Body of pancreas (tissue), 4 donors: Measurements from ENCODE around the gene ADK. TPM values are rescaled to one million over a fixed set of nuclear protein-coding genes. Genes with fewer than 3 reads are reported as not detected.
A peak's percentile ranks its signal among the peaks of the same experiment; 100 is the strongest.

Experiments used
- ATAC-seq: fragments of 150-250 bp; one replicate; pipeline ENCODE4 v1.9.1; 2016
- DNase-seq, 4 donors: peaks; one replicate each; pipeline ENCODE4 v3.0.0-alpha.2; 2019
- H3K27ac ChIP-seq, 4 donors: fragments of 200-600 bp; sonication (generic); 1 replicate in 3 of 4; 2 replicates in 1 of 4; pipeline versions ENCODE4 v1.5.1 to v1.6.1; 2016 to 2019; ENCODE audit warnings: mild to moderate bottlenecking in 1 of 4, mixed read lengths in 1 of 4, moderate library complexity in 1 of 4
- H3K27me3 ChIP-seq, 2 donors: fragments of 200-600 bp; sonication (generic); one replicate each; pipeline ENCODE4 v1.6.0; 2016; ENCODE audit warnings: mild to moderate bottlenecking in 1 of 2
- H3K36me3 ChIP-seq, 2 donors: fragments of 200-600 bp; sonication (generic); replicated peaks in 1 of 2; 2 replicates each; pipeline ENCODE4 v1.5.1; 2016; ENCODE audit warnings: low read depth in 2 of 2; ENCODE audit not compliant: insufficient read depth in 1 of 2
- H3K4me1 ChIP-seq: fragments of 200-600 bp; sonication (generic); one replicate; pipeline ENCODE4 v1.6.0; 2016
- H3K4me3 ChIP-seq, 2 donors: fragments of 200-600 bp; sonication (generic); 1 replicate in 1 of 2; 2 replicates in 1 of 2; pipeline ENCODE4 v1.5.1; 2016 to 2019
- H3K9me3 ChIP-seq, 3 donors: fragments of 200-600 bp; sonication (generic); 1 replicate in 2 of 3; 2 replicates in 1 of 3; pipeline ENCODE4 v1.5.1; 2016
- POLR2A ChIP-seq, 3 donors: fragments of 450-650 bp; IDR thresholded peaks; one replicate each; pipeline ENCODE4 v1.6.1; 2016; ENCODE audit warnings: antibody characterized with exemption in 3 of 3, mild to moderate bottlenecking in 2 of 3
- WGBS, 2 donors: methylation state at CpG; one replicate each; pipeline ENCODE4 v1.1.5; 2017; 5-methylcytosine and 5-hydroxymethylcytosine counted together
- intact Hi-C: fragments of 100-400 bp; cut with DNase I; formaldehyde crosslinking; loops from one replicate; pipeline ENCODE4 v1.15.1; 2023
- total RNA-seq, 2 donors: library from RNA; depleted of rRNA; stranded (reverse); fragments of >200 nt; gene quantifications; one replicate each; pipeline ENCODE4 v1.1.0, GENCODE V29; 2016
- TF ChIP-seq, protein P1 (sequence below), 7 experiments: fragments of 450-650 bp in 4 of 7; fragments of 200-600 bp in 3 of 7; sonication (generic) in 3 of 7; IDR thresholded peaks; one replicate each; pipeline ENCODE4 v1.5.1; 2016 to 2019; ENCODE audit warnings: antibody characterized with exemption in 7 of 7

The ADK gene
- total RNA-seq, 2 donors from 2014 or later: 12.9 to 18.7 TPM

DNA sequence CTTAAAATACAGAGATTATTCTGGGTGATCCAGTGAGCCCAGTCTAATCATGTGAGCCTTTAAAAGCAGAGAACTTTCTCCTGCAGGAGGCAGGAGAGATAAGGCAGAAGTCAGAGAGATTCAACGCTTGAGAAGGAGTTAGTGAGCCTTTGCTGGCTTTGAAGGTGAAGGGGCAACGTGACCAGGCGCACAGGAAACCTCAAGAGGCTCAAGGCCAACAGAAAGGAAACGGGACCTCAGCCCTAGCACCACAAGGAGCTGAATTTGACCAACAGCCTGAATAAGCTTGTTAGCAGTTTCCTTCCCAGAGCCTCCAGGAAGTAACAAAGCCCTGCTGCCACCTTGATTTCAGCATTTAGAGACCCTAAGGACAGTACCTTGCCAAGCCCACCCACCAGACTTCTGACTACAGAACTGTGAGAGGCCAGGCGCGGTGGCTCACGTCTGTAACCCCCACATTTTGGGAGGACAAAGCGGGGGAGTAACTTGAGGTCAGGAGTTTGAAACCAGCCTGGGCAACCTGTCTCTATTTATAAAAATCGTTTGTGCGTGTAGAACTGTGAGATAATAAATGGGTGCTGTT, 588.1 kb downstream of the ADK start:
- H3K4me3 ChIP-seq: no peak overlapping the region
- no peaks in the 10 kb centered on the region for H3K4me1 ChIP-seq
- H3K27ac ChIP-seq: no peak overlapping the region
- no peaks in the 10 kb centered on the region for H3K36me3 ChIP-seq
- no peak for ATAC-seq
- no peaks in the 10 kb centered on the region for H3K9me3 ChIP-seq
- WGBS, 2 donors: 39 to 53% methylated on average over 10 of the region's 10 CpGs
- TF ChIP-seq POLR2A (IDR thresholded peaks at IDR 0.05): no peak
- TF ChIP-seq, protein P1, sequence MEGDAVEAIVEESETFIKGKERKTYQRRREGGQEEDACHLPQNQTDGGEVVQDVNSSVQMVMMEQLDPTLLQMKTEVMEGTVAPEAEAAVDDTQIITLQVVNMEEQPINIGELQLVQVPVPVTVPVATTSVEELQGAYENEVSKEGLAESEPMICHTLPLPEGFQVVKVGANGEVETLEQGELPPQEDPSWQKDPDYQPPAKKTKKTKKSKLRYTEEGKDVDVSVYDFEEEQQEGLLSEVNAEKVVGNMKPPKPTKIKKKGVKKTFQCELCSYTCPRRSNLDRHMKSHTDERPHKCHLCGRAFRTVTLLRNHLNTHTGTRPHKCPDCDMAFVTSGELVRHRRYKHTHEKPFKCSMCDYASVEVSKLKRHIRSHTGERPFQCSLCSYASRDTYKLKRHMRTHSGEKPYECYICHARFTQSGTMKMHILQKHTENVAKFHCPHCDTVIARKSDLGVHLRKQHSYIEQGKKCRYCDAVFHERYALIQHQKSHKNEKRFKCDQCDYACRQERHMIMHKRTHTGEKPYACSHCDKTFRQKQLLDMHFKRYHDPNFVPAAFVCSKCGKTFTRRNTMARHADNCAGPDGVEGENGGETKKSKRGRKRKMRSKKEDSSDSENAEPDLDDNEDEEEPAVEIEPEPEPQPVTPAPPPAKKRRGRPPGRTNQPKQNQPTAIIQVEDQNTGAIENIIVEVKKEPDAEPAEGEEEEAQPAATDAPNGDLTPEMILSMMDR (IDR thresholded peaks at IDR 0.05): peak in 5 of 7 experiments; percentile 18 to 57 (median 40)
- H3K27me3 ChIP-seq: no peaks in the 10 kb centered on the region
- intact Hi-C loops: no loop called here
- peak in 2 of 4 donors; percentile 19 to 20 for DNase-seq

DNA sequence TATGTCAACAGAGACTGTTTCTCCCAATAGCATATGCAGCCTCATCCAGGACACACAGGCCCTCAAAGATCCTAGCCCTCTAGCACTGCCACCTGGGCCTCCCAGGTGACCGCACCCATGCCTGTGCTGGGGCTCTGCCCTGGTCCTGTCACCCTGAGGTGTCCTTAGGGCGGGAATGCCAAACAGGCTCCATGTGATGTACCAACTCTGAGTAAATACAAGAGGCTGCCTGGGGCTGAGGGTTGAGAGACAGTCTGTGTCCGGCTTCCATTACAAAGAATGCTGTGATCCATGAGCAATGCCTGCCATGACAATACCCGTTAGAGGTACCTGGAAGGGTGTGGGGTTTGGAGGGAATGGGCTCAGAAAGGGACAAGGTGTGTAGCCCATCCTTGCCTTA, 592.4 kb downstream of the ADK start:
- no peak overlapping the region for H3K4me3 ChIP-seq
- no peaks in the 10 kb centered on the region for H3K27me3 ChIP-seq
- no peak for ATAC-seq
- no peaks in the 10 kb centered on the region for H3K36me3 ChIP-seq
- DNase-seq: no peak
- no peaks in the 10 kb centered on the region for H3K4me1 ChIP-seq
- H3K27ac ChIP-seq: no peak overlapping the region
- TF ChIP-seq, protein P1 (IDR thresholded peaks at IDR 0.05): no peak
- TF ChIP-seq POLR2A (IDR thresholded peaks at IDR 0.05): no peak
- no peaks in the 10 kb centered on the region for H3K9me3 ChIP-seq
- intact Hi-C loops: no loop called here
- 98% methylated on average over 4 of the region's 4 CpGs for WGBS, 2 donors

DNA sequence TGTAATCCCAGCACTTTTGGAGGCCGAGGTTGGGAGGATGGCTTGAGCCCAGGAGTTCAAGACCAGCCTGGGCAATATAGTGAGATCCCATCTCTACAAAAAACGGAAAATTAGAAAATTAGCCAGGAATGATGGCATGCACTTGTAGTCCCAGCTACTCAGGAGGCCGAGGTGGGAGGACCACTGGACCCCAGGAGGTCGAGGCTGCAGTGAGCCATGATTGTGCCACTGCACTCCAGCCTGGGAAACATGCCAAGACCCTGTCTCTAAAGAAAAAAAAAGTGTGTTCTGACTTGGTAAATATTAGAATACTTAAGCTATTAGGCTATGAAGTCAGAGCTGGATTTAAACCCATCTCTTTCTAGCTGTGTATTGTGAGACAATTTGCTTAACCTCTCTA, 594.4 kb downstream of the ADK start:
- DNase-seq (no peak), ATAC-seq (no peak)
- no peaks in the 10 kb centered on the region for H3K27me3 ChIP-seq
- no peak overlapping the region for H3K27ac ChIP-seq
- H3K4me3 ChIP-seq: no peak overlapping the region
- no peaks in the 10 kb centered on the region for H3K4me1 ChIP-seq
- TF ChIP-seq, protein P1 (IDR thresholded peaks at IDR 0.05): no peak
- TF ChIP-seq POLR2A (IDR thresholded peaks at IDR 0.05): no peak
- 71 to 79% methylated on average over 4 of the region's 4 CpGs for WGBS, 2 donors
- no peaks in the 10 kb centered on the region for H3K36me3 ChIP-seq
- H3K9me3 ChIP-seq: no peaks in the 10 kb centered on the region
- intact Hi-C loops: no loop called here

DNA sequence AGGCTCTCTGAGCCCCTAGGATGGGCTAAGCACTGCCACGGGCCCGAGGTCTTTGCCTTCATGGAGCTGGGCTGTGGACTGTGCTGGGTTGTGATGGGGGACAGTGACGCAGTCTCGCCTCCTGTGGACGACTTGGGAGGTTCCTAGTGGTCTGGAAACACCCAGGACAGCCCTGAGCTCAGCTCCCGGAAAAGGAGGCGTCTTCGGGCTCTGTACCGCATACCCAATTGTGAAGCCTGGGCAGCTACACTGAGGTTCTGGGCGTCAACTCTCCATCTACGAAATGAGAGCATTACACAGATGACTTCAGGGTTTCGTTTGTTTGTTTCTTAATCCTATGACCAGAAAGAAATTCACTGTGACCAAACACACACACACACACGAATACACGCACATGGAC, 595.8 kb downstream of the ADK start:
- no peak for TF ChIP-seq POLR2A (IDR thresholded peaks at IDR 0.05)
- TF ChIP-seq, protein P1 (IDR thresholded peaks at IDR 0.05): no peak
- Histone ChIP-seq H3K4me1 (no peaks in the 10 kb centered on the region), H3K4me3 (no peak overlapping the region), H3K27ac (no peak overlapping the region), H3K27me3 (no peaks in the 10 kb centered on the region), H3K36me3 (no peaks in the 10 kb centered on the region), H3K9me3 (no peaks in the 10 kb centered on the region)
- WGBS, 2 donors: 88 to 92% methylated on average over 11 to 12 of the region's 14 CpGs
- DNase-seq (no peak), ATAC-seq (no peak)
- intact Hi-C loops: no loop called here

DNA sequence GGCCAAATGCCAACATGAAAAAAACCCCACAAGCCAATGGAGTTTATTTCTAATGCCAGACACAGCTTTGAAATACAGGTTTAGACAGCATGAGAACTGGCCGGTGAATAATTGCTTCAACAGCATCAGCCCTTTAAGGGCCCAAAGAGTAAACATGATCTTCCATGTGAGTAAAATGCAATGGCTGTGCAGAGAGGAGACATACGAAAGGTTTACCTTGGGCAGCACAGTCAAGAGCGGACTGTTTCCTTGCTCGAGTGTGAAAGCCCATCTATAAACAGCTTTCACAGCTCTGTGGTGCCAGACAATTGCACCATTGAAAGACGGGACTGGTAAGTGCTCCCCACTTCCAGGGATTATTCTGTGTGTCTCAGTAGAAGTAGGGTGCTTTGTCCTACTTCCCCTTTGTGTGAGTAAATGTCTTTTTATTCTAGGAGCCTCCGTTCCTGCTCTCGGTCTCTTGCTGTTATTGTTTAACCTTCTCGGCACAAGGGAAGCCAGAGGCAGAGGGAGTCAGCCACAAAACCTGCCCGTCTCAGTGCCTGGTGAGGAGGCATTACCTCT, 597.5 kb downstream of the ADK start:
- H3K4me1 ChIP-seq: no peaks in the 10 kb centered on the region
- ATAC-seq (peak; percentile 12), DNase-seq (no peak)
- no peak overlapping the region for H3K4me3 ChIP-seq
- no peaks in the 10 kb centered on the region for H3K27me3 ChIP-seq
- TF ChIP-seq, protein P1 (IDR thresholded peaks at IDR 0.05): no peak
- no peak for TF ChIP-seq POLR2A (IDR thresholded peaks at IDR 0.05)
- peak overlapping the region in 2 of 4 donors; percentile 14 to 25 for H3K27ac ChIP-seq
- 47 to 63% methylated on average over 9 of the region's 9 CpGs for WGBS, 2 donors
- H3K9me3 ChIP-seq: no peaks in the 10 kb centered on the region
- intact Hi-C loops: no loop called here
- no peaks in the 10 kb centered on the region for H3K36me3 ChIP-seq
